Neural progenitor cell (in vitro differentiated cells): ENCODE measurements around the gene CACNA1D. TPM values are rescaled to one million over a fixed set of nuclear protein-coding genes. Genes with fewer than 3 reads are reported as not detected.

Experiments used
- DNase-seq: peaks from one replicate; pipeline ENCODE4 v3.0.0-alpha.2; 2016; ENCODE audit warnings: low spot score
- H2AFZ ChIP-seq: fragments of 200-600 bp; sonication (generic); replicated peaks from 2 replicates; pipeline ENCODE4 v1.6.1; 2016; ENCODE audit warnings: antibody characterized with exemption
- H3F3A ChIP-seq: fragments of 200-600 bp; sonication (generic); 2 replicates; pipeline ENCODE4 v1.6.1; 2016; ENCODE audit warnings: antibody characterized with exemption, low read depth
- H3K27ac ChIP-seq: fragments of 200-600 bp; sonication (generic); 2 replicates; pipeline ENCODE4 v1.5.1; 2016; ENCODE audit warnings: mild to moderate bottlenecking
- H3K27me3 ChIP-seq: fragments of 200-600 bp; sonication (generic); 2 replicates; pipeline ENCODE4 v1.6.1; 2016; ENCODE audit warnings: mild to moderate bottlenecking, moderate library complexity
- H3K36me3 ChIP-seq: fragments of 200-600 bp; sonication (generic); 2 replicates; pipeline ENCODE4 v1.5.1; 2016
- H3K4me1 ChIP-seq: fragments of 200-600 bp; sonication (generic); 2 replicates; pipeline ENCODE4 v1.6.1; 2016; ENCODE audit warnings: mixed run types
- H3K4me2 ChIP-seq: fragments of 200-600 bp; sonication (generic); 2 replicates; pipeline ENCODE4 v1.6.1; 2016
- H3K4me3 ChIP-seq: fragments of 200-600 bp; sonication (generic); 2 replicates; pipeline ENCODE4 v1.5.1; 2016
- H3K79me2 ChIP-seq: fragments of 200-600 bp; sonication (generic); 2 replicates; pipeline ENCODE4 v1.6.1; 2016; ENCODE audit warnings: low read depth
- H3K9ac ChIP-seq: fragments of 200-600 bp; sonication (generic); 2 replicates; pipeline ENCODE4 v1.6.1; 2016
- H3K9me3 ChIP-seq: fragments of 200-600 bp; sonication (generic); 2 replicates; pipeline ENCODE4 v1.5.1; 2016; ENCODE audit warnings: low read depth
- H4K20me1 ChIP-seq: fragments of 200-600 bp; sonication (generic); 2 replicates; pipeline ENCODE4 v1.6.1; 2016; ENCODE audit warnings: low read depth
- H3K27ac Mint-ChIP-seq: 3 replicates; pipeline ENCODE4 v1.8.0; 2021; ENCODE audit warnings: mixed read lengths
- H3K27me3 Mint-ChIP-seq: 2 replicates; pipeline ENCODE4 v1.8.0; 2022; ENCODE audit warnings: low read depth, mild to moderate bottlenecking, inconsistent platforms, moderate library complexity, mixed read lengths; ENCODE audit not compliant: insufficient read depth
- H3K36me3 Mint-ChIP-seq: 3 replicates; pipeline ENCODE4 v1.8.0; 2021; ENCODE audit warnings: mixed read lengths
- H3K4me1 Mint-ChIP-seq: 3 replicates; pipeline ENCODE4 v1.8.0; 2021; ENCODE audit warnings: mixed read lengths
- H3K4me3 Mint-ChIP-seq: 3 replicates; pipeline ENCODE4 v1.8.0; 2021; ENCODE audit warnings: mild to moderate bottlenecking, moderate library complexity, mixed read lengths
- H3K9me3 Mint-ChIP-seq: 3 replicates; pipeline ENCODE4 v1.8.0; 2020; ENCODE audit warnings: mixed read lengths
- CTCF ChIP-seq: fragments of 200-600 bp; sonication (generic); IDR thresholded peaks from 2 replicates; pipeline ENCODE4 v1.5.1; 2017; ENCODE audit warnings: antibody characterized with exemption, mild to moderate bottlenecking
- EZH2 ChIP-seq: fragments of 200-600 bp; sonication (generic); IDR thresholded peaks from 2 replicates; pipeline ENCODE4 v1.6.1; 2017; ENCODE audit warnings: antibody characterized with exemption, mild to moderate bottlenecking, moderate library complexity
- EZH2phosphoT487 ChIP-seq: fragments of 200-600 bp; sonication (generic); IDR thresholded peaks from 2 replicates; pipeline ENCODE4 v1.6.1; 2017; ENCODE audit warnings: antibody characterized with exemption
- total RNA-seq: library from RNA; depleted of rRNA; stranded (reverse); fragments of >200 nt; gene quantifications from 2 replicates; pipeline ENCODE4 v1.2.3, GENCODE V29; 2015; ENCODE audit warnings: low replicate concordance

CACNA1D gene
- total RNA-seq, 1 donor from 2014 or later: 4.7 TPM

- Mint-ChIP-seq H3K36me3 (no peaks in the 10 kb centered on the region), H3K4me1 (peaks cover 12% of the 10 kb centered on the region), H3K27me3 (peaks cover 2% of the 10 kb centered on the region), H3K9me3 (no peaks in the 10 kb centered on the region), H3K27ac (no peak overlapping the region), H3K4me3 (no peak overlapping the region)
- TF ChIP-seq CTCF (no peak), EZH2 (no peak), EZH2phosphoT487 (no peak)
- Histone ChIP-seq H3K27me3 (no peaks in the 10 kb centered on the region), H3K4me1 (peaks cover 6% of the 10 kb centered on the region), H3K9me3 (no peaks in the 10 kb centered on the region), H3K36me3 (no peaks in the 10 kb centered on the region), H2AFZ (no peak overlapping the region), H3K79me2 (no peaks in the 10 kb centered on the region), H3K4me2 (no peak overlapping the region), H3K9ac (no peak overlapping the region), H3K27ac (no peak overlapping the region), H3K4me3 (no peak overlapping the region), H4K20me1 (no peaks in the 10 kb centered on the region), H3F3A (no peaks in the 10 kb centered on the region)
- DNase-seq: no peak
These were observed 177.0 kb downstream of the CACNA1D start for GRCh38 chr3:53671192-53671960.

- Mint-ChIP-seq H3K9me3 (no peaks in the 10 kb centered on the region), H3K27me3 (peaks cover 2% of the 10 kb centered on the region), H3K4me3 (no peak overlapping the region), H3K27ac (no peak overlapping the region), H3K36me3 (no peaks in the 10 kb centered on the region), H3K4me1 (peaks cover 12% of the 10 kb centered on the region)
- DNase-seq: no peak
- Histone ChIP-seq H4K20me1 (no peaks in the 10 kb centered on the region), H3K4me1 (peaks cover 6% of the 10 kb centered on the region), H3K4me2 (no peak overlapping the region), H3K36me3 (no peaks in the 10 kb centered on the region), H3F3A (no peaks in the 10 kb centered on the region), H3K27ac (no peak overlapping the region), H3K27me3 (no peaks in the 10 kb centered on the region), H3K9me3 (no peaks in the 10 kb centered on the region), H3K9ac (no peak overlapping the region), H2AFZ (no peak overlapping the region), H3K4me3 (no peak overlapping the region), H3K79me2 (no peaks in the 10 kb centered on the region)
- no peak for TF ChIP-seq CTCF
- no peak for TF ChIP-seq EZH2
- no peak for TF ChIP-seq EZH2phosphoT487
These were observed 177.5 kb downstream of the CACNA1D start for GRCh38 chr3:53671961-53672299.

GRCh38 chr3:53672981-53673380, 178.6 kb downstream of the CACNA1D start:
- Histone ChIP-seq H2AFZ (no peak overlapping the region), H3K9me3 (no peaks in the 10 kb centered on the region), H3K4me1 (peaks cover 6% of the 10 kb centered on the region), H4K20me1 (no peaks in the 10 kb centered on the region), H3K27ac (no peak overlapping the region), H3K4me2 (no peak overlapping the region), H3F3A (no peaks in the 10 kb centered on the region), H3K4me3 (no peak overlapping the region), H3K36me3 (no peaks in the 10 kb centered on the region), H3K79me2 (no peaks in the 10 kb centered on the region), H3K27me3 (no peaks in the 10 kb centered on the region), H3K9ac (no peak overlapping the region)
- no peak for TF ChIP-seq CTCF
- TF ChIP-seq EZH2: no peak
- TF ChIP-seq EZH2phosphoT487: no peak
- H3K9me3 Mint-ChIP-seq: no peaks in the 10 kb centered on the region
- H3K36me3 Mint-ChIP-seq: no peaks in the 10 kb centered on the region
- H3K27me3 Mint-ChIP-seq: peaks cover 2% of the 10 kb centered on the region
- H3K27ac Mint-ChIP-seq: no peak overlapping the region
- H3K4me3 Mint-ChIP-seq: no peak overlapping the region
- peaks cover 12% of the 10 kb centered on the region for H3K4me1 Mint-ChIP-seq
- DNase-seq: no peak
